Neural crest cell (in vitro differentiated cells): ENCODE data around the gene UTP11. TPM values are rescaled to one million over a fixed set of nuclear protein-coding genes. Genes with fewer than 3 reads are reported as not detected.
A peak's percentile ranks its signal among the peaks of the same experiment; 100 is the strongest.

Source experiments
- DNase-seq: peaks from one replicate; pipeline ENCODE4 v3.0.0; 2021; ENCODE audit warnings: low read depth, mixed read lengths, low spot score
- H3K27ac Mint-ChIP-seq: one replicate; pipeline ENCODE4 v1.8.0; 2021; ENCODE audit warnings: mild to moderate bottlenecking, mixed read lengths; ENCODE audit not compliant: unreplicated experiment
- H3K27me3 Mint-ChIP-seq: 2 replicates; pipeline ENCODE4 v1.8.0; 2021; ENCODE audit warnings: low read depth, mild to moderate bottlenecking, mixed read lengths
- H3K36me3 Mint-ChIP-seq: 2 replicates; pipeline ENCODE4 v1.8.0; 2021; ENCODE audit warnings: low read depth, mild to moderate bottlenecking, mixed read lengths
- H3K4me1 Mint-ChIP-seq: 2 replicates; pipeline ENCODE4 v1.8.0; 2021; ENCODE audit warnings: mixed read lengths
- H3K4me3 Mint-ChIP-seq: one replicate; pipeline ENCODE4 v1.8.0; 2021; ENCODE audit warnings: mild to moderate bottlenecking, mixed read lengths
- H3K9me3 Mint-ChIP-seq: 2 replicates; pipeline ENCODE4 v1.8.0; 2021; ENCODE audit warnings: mixed read lengths
- CTCF ChIP-seq: fragments of 200-600 bp; sonication (generic); conservative IDR thresholded peaks from 2 replicates; pipeline ENCODE4 v1.5.0; 2021; ENCODE audit warnings: antibody characterized with exemption, mild to moderate bottlenecking
- total RNA-seq: library from RNA; stranded (reverse); gene quantifications from 2 replicates; pipeline ENCODE4 v1.2.1, GENCODE V29; 2021

The UTP11 gene
- total RNA-seq, 1 donor from 2014 or later: 41.2 TPM

GRCh38 chr1:37999430-38000232 lies 12.9 kb upstream of the UTP11 start:
- no peak for TF ChIP-seq CTCF
- peak overlapping the region; percentile 78 for H3K4me3 Mint-ChIP-seq
- no peak for DNase-seq
- H3K27ac Mint-ChIP-seq: peak overlapping the region; percentile 100
- peaks cover 50% of the 10 kb centered on the region for H3K4me1 Mint-ChIP-seq
- peaks cover 3% of the 10 kb centered on the region for H3K36me3 Mint-ChIP-seq
- H3K9me3 Mint-ChIP-seq: no peaks in the 10 kb centered on the region
- H3K27me3 Mint-ChIP-seq: peaks cover 5% of the 10 kb centered on the region

- peak overlapping the region; percentile 78 for H3K4me3 Mint-ChIP-seq
- TF ChIP-seq CTCF: no peak
- no peaks in the 10 kb centered on the region for H3K9me3 Mint-ChIP-seq
- peaks cover 3% of the 10 kb centered on the region for H3K36me3 Mint-ChIP-seq
- peaks cover 51% of the 10 kb centered on the region for H3K4me1 Mint-ChIP-seq
- peak overlapping the region; percentile 100 for H3K27ac Mint-ChIP-seq
- H3K27me3 Mint-ChIP-seq: peaks cover 5% of the 10 kb centered on the region
- no peak for DNase-seq
These were observed 12.4 kb upstream of the UTP11 start for GRCh38 chr1:38000233-38000528.

GRCh38 chr1:38000529-38001455 lies 11.7 kb upstream of the UTP11 start:
- TF ChIP-seq CTCF: no peak
- Mint-ChIP-seq H3K4me1 (peaks cover 48% of the 10 kb centered on the region), H3K4me3 (peak overlapping the region; percentile 78), H3K36me3 (peaks cover 3% of the 10 kb centered on the region), H3K27me3 (peaks cover 5% of the 10 kb centered on the region), H3K9me3 (no peaks in the 10 kb centered on the region), H3K27ac (peak overlapping the region; percentile 100)
- DNase-seq: no peak

- peak overlapping the region; percentile 12 for H3K27ac Mint-ChIP-seq
These were observed 9.0 kb upstream of the UTP11 start for GRCh38 chr1:38003261-38004250.

More at GRCh38 chr1:38003261-38004250, 9.0 kb upstream of the UTP11 start:
- H3K9me3 Mint-ChIP-seq: no peaks in the 10 kb centered on the region
- DNase-seq: no peak
- H3K36me3 Mint-ChIP-seq: no peaks in the 10 kb centered on the region
- H3K27me3 Mint-ChIP-seq: peaks cover 5% of the 10 kb centered on the region
- TF ChIP-seq CTCF: no peak
- H3K4me3 Mint-ChIP-seq: peak overlapping the region; percentile 84
- H3K4me1 Mint-ChIP-seq: peaks cover 43% of the 10 kb centered on the region
